Activated naive CD4-positive, alpha-beta T cell treated with anti-CD3 and anti-CD28 coated beads, Interleukin-2, amount 10 ng/mL, durations not matched to agents 7 days and 5 days (primary cell): ENCODE results near the gene DOK1.

Source experiments
- CTCF ChIA-PET: fragments of 350-600 bp; sonication (Branson Sonifier 250); formaldehyde crosslinking; loops from one replicate; lab custom pipeline; 2021; ENCODE audit warnings: antibody characterized with exemption; lab: Charles Lee
- DNase-seq: peaks from one replicate; pipeline ENCODE4 v3.0.0-alpha.2; 2020
- H3K27ac Mint-ChIP-seq: one replicate; pipeline ENCODE4 v1.8.0; 2021; ENCODE audit warnings: mild to moderate bottlenecking, moderate library complexity, mixed read lengths
- H3K27me3 Mint-ChIP-seq: one replicate; pipeline ENCODE4 v1.8.0; 2021; ENCODE audit warnings: mild to moderate bottlenecking, mixed read lengths
- H3K36me3 Mint-ChIP-seq: one replicate; pipeline ENCODE4 v1.8.0; 2021; ENCODE audit warnings: mixed read lengths
- H3K4me1 Mint-ChIP-seq: one replicate; pipeline ENCODE4 v1.8.0; 2021; ENCODE audit warnings: mixed read lengths
- H3K4me3 Mint-ChIP-seq: one replicate; pipeline ENCODE4 v1.8.0; 2021; ENCODE audit warnings: mild to moderate bottlenecking, moderate library complexity, mixed read lengths
- H3K9me3 Mint-ChIP-seq: one replicate; pipeline ENCODE4 v1.8.0; 2021; ENCODE audit warnings: mixed read lengths

Gene DOK1

GRCh38 chr2:74588664-74589063, 34.1 kb downstream of the DOK1 start:
- CTCF ChIA-PET: interaction anchor here (0.6 to 8.0 kb wide), 27 partner anchors 8 to 766 kb away, joined by 3 to 104 read pairs (median 4); partner anchors contain the start of genes AUP1, CCDC142, HTRA2 and INO80B
- Mint-ChIP-seq H3K9me3 (no peaks in the 10 kb centered on the region), H3K27me3 (peaks cover 25% of the 10 kb centered on the region), H3K27ac (no peak overlapping the region), H3K4me1 (peaks cover 29% of the 10 kb centered on the region), H3K4me3 (no peak overlapping the region), H3K36me3 (no peaks in the 10 kb centered on the region)
- no peak for DNase-seq

GRCh38 chr2:74593826-74594772, 39.6 kb downstream of the DOK1 start:
- CTCF ChIA-PET: interaction anchor here (1.1 to 1.2 kb wide), 2 partner anchors 9 to 111 kb away, joined by 3 to 4 read pairs; partner anchors contain the start of genes CCDC142 and TTC31
- H3K27me3 Mint-ChIP-seq: peaks cover 42% of the 10 kb centered on the region

GRCh38 chr2:74596584-74596983, 42.1 kb downstream of the DOK1 start:
- Mint-ChIP-seq H3K4me3 (no peak overlapping the region), H3K27ac (no peak overlapping the region), H3K9me3 (no peaks in the 10 kb centered on the region), H3K4me1 (no peaks in the 10 kb centered on the region), H3K27me3 (peaks cover 43% of the 10 kb centered on the region), H3K36me3 (no peaks in the 10 kb centered on the region)
- CTCF ChIA-PET: interaction anchor here (0.9 kb wide), 1 partner anchor 8 kb away, joined by 3 read pairs; no protein-coding TSS in a partner anchor
- no peak for DNase-seq

More at GRCh38 chr2:74593826-74594772, 39.6 kb downstream of the DOK1 start:
- DNase-seq: no peak
- Mint-ChIP-seq H3K4me1 (no peaks in the 10 kb centered on the region), H3K27ac (no peak overlapping the region), H3K36me3 (no peaks in the 10 kb centered on the region), H3K4me3 (no peak overlapping the region), H3K9me3 (no peaks in the 10 kb centered on the region)

- Mint-ChIP-seq H3K27me3 (peaks cover 42% of the 10 kb centered on the region), H3K36me3 (no peaks in the 10 kb centered on the region), H3K9me3 (no peaks in the 10 kb centered on the region), H3K4me3 (no peak overlapping the region), H3K27ac (no peak overlapping the region), H3K4me1 (no peaks in the 10 kb centered on the region)
- DNase-seq: no peak
- CTCF ChIA-PET: interaction anchor here (0.9 kb wide), 1 partner anchor 11 kb away, joined by 3 read pairs; no protein-coding TSS in a partner anchor
Measured at GRCh38 chr2:74597410-74597809, 42.9 kb downstream of the DOK1 start.

GRCh38 chr2:74599676-74600075, 45.2 kb downstream of the DOK1 start:
- CTCF ChIA-PET: interaction anchor here (1.1 to 1.5 kb wide), 2 partner anchors 10 to 12 kb away, joined by 3 to 5 read pairs; no protein-coding TSS in a partner anchor

GRCh38 chr2:74602586-74603281, 48.2 kb downstream of the DOK1 start:
- Mint-ChIP-seq H3K27ac (no peak overlapping the region), H3K36me3 (no peaks in the 10 kb centered on the region), H3K27me3 (peaks cover 38% of the 10 kb centered on the region), H3K4me3 (no peak overlapping the region), H3K4me1 (peaks cover 13% of the 10 kb centered on the region), H3K9me3 (no peaks in the 10 kb centered on the region)
- CTCF ChIA-PET: interaction anchor here (1.1 to 2.3 kb wide), 3 partner anchors 10 to 71 kb away, joined by 3 to 8 read pairs (median 3); no protein-coding TSS in a partner anchor
- no peak for DNase-seq

More at GRCh38 chr2:74599676-74600075, 45.2 kb downstream of the DOK1 start:
- H3K36me3 Mint-ChIP-seq: no peaks in the 10 kb centered on the region
- DNase-seq: no peak
- no peak overlapping the region for H3K4me3 Mint-ChIP-seq
- H3K27me3 Mint-ChIP-seq: peaks cover 40% of the 10 kb centered on the region
- H3K9me3 Mint-ChIP-seq: no peaks in the 10 kb centered on the region
- H3K27ac Mint-ChIP-seq: no peak overlapping the region
- H3K4me1 Mint-ChIP-seq: peaks cover 13% of the 10 kb centered on the region

GRCh38 chr2:74603282-74604000, 48.9 kb downstream of the DOK1 start:
- no peaks in the 10 kb centered on the region for H3K36me3 Mint-ChIP-seq
- no peak overlapping the region for H3K4me3 Mint-ChIP-seq
- no peaks in the 10 kb centered on the region for H3K9me3 Mint-ChIP-seq
- H3K4me1 Mint-ChIP-seq: peaks cover 13% of the 10 kb centered on the region
- H3K27ac Mint-ChIP-seq: peak overlapping the region; percentile 0
- no peak for DNase-seq
- CTCF ChIA-PET: interaction anchor here (1.1 to 1.4 kb wide), 2 partner anchors 10 to 71 kb away, joined by 3 read pairs; no protein-coding TSS in a partner anchor
- H3K27me3 Mint-ChIP-seq: peaks cover 38% of the 10 kb centered on the region

GRCh38 chr2:74606927-74607326, 52.4 kb downstream of the DOK1 start:
- Mint-ChIP-seq H3K36me3 (no peaks in the 10 kb centered on the region), H3K9me3 (no peaks in the 10 kb centered on the region), H3K27me3 (peaks cover 46% of the 10 kb centered on the region), H3K4me1 (peaks cover 13% of the 10 kb centered on the region), H3K4me3 (no peak overlapping the region), H3K27ac (no peak overlapping the region)
- CTCF ChIA-PET: no interaction called here
- no peak for DNase-seq
